ENCODE measurements around the gene MTHFR.

DNA sequence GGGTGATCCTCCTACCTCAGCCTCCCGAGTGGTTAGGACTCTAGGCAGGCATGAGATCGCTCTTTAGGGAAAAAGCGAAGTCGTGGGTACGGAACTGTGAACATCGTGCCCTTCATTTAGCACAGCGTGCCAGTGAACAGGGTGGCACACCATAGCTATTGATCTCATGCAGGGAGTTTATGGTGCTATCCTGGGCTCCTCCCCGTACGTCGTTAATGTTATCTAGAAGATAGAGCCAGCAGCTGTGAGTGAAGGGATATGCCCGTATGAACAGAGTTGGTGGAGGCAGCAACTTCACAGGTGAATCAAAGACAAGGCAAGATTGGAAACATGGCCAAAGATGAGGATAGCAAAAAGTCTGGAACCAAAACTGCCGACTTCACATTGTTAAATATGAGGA, 11.4 kb upstream of the MTHFR start:
- TF ChIP-seq GATA2 (IDR thresholded peaks at IDR 0.05; ENCODE audit: low read depth, low read length): no peak
- no peak for TF ChIP-seq GATA3 (IDR thresholded peaks at IDR 0.05; ENCODE audit: low read depth, low read length)
